ENCODE data around the gene BMP6.

BMP6 gene

DNA sequence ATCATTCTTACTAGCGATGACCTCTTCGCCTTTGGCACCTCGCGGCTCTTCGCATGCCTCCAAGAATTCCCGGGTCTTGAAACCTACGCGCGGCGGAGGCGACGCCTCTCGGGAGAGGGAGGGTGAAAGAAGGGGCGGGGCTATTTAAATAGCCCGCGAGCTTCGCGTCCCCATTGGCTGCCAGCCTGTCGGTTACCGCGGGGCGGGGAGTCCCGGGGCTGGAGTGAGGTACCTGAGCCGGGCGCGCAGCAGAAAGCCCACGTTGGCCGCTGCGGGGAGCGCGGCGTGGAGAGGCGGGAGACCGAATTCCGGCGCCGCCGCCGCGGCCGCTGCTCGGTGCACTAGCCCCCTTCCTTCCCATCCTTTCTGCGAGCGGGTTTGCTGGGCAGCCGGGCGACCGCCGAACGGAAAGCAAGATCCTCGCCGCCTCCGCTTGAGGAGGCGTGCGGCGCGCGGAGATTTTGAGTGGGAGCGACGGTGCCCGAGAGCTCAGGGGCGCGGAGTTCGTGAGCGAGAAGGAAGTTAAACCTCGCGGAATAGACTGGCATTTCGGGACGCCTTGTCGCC is at the start of gene BMP6:
TSS of gene BMP6 (plus strand) at position 251 of the 567 bp plus-strand sequence. CDS start 857 bp downstream, outside the sequence.
- DNase-seq (ENCODE audit: extremely low read depth, low read depth): no peak
- TF ChIP-seq, protein P1, sequence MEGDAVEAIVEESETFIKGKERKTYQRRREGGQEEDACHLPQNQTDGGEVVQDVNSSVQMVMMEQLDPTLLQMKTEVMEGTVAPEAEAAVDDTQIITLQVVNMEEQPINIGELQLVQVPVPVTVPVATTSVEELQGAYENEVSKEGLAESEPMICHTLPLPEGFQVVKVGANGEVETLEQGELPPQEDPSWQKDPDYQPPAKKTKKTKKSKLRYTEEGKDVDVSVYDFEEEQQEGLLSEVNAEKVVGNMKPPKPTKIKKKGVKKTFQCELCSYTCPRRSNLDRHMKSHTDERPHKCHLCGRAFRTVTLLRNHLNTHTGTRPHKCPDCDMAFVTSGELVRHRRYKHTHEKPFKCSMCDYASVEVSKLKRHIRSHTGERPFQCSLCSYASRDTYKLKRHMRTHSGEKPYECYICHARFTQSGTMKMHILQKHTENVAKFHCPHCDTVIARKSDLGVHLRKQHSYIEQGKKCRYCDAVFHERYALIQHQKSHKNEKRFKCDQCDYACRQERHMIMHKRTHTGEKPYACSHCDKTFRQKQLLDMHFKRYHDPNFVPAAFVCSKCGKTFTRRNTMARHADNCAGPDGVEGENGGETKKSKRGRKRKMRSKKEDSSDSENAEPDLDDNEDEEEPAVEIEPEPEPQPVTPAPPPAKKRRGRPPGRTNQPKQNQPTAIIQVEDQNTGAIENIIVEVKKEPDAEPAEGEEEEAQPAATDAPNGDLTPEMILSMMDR (IDR thresholded peaks at IDR 0.05; ENCODE audit: low read depth, low read length, missing control alignments): no peak
- H3K4me3 ChIP-seq (replicated peaks; ENCODE audit: low read depth, low read length): peak within 1 kb of the TSS; percentile 39

DNA sequence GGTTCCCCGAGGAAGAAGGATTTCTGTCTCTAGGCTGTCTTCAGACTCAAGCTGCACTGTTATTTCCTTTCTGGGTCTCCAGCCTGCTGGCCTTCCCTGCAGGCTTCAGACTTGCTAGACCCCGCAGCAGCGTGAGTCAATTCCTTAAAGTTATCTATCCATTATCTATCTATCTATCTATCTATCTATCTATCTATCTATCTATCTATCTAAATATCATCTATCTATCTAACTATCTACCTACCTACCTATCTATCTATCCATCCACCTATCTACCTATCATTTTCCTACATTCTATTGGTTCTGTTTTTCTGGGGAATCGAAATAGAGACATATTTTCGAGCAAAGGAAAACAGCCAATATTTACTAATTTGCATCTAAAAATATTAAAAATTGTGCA is 48.7 kb upstream of the BMP6 start:
- H3K4me3 ChIP-seq (replicated peaks; ENCODE audit: low read depth, low read length): no peak overlapping the region
- TF ChIP-seq, protein P1 (IDR thresholded peaks at IDR 0.05; ENCODE audit: low read depth, low read length, missing control alignments): no peak
- no peak for DNase-seq (ENCODE audit: extremely low read depth, low read depth)

DNA sequence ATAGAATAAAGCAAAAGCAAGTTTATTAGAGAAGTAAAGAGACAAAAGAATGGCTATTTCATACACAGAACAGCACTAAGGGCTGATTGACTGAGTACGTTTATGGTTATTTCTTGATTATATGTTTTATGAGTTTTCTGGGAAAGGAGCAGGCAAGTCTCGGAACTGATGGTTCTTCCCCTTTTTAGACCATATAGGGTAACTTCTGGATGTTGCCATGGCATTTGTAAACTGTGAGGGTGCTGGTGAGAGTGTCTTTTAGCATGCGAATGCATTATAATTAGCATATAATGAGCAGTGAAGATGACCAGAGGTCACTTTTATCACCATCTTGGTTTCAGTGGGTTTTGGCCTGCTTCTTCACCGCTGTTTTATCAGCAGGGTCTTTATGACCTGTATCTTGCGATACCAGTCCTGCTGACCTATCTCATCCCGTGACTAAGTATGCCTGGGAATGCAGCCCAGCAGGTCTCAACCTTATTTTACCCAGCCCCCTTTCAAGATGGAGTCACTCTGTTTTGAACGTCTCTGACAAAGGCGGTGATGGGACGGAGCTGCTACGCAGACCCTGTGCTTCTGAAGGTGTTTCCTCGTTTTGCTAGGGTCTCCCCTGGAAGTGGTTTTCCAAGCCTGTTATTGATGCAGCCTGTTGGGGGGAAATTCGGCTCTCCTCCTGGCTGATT is 45.4 kb upstream of the BMP6 start:
- no peak overlapping the region for H3K4me3 ChIP-seq (replicated peaks; ENCODE audit: low read depth, low read length)
- TF ChIP-seq, protein P1 (IDR thresholded peaks at IDR 0.05; ENCODE audit: low read depth, low read length, missing control alignments): no peak
- DNase-seq (ENCODE audit: extremely low read depth, low read depth): no peak

DNA sequence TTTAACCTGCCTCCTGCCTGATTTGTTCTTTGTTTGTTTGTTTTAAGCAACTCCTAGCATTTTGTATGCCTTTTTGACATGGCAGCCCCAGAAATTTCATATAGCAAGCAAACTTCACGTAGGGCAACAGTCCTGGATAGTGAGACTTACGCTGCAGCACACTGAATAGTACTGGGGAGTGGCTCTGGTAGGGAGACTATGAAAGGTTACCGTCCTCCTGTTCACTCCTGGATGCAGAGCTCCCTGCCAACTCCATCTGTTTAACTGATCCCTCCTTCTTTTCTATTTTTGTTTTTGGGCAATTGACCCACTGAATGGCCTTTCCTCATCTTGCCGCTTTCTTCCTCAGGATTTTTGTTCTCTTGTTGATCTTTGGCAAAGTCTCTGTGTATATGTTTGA is 44.5 kb upstream of the BMP6 start:
- no peak overlapping the region for H3K4me3 ChIP-seq (replicated peaks; ENCODE audit: low read depth, low read length)
- TF ChIP-seq, protein P1 (IDR thresholded peaks at IDR 0.05; ENCODE audit: low read depth, low read length, missing control alignments): no peak
- no peak for DNase-seq (ENCODE audit: extremely low read depth, low read depth)

DNA sequence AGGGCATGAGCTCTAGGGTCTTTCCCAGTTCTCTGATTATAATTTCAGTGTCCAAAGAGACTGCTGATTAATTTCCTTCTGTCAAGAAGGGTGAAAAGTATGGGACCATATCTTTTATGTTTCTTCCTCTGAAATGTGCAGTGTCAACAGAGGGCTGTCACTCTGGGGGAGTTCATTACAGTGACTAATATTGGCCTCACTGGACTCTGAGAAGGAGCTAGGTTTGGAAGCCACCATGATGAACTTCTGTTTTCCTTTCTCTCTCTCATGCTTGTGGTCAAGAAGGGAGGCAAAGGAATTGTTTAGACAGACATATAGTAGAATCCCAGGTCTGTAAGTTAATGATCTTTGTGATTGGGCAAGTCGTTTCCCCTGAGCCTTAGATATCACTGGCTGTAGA is 41.8 kb upstream of the BMP6 start:
- no peak for DNase-seq (ENCODE audit: extremely low read depth, low read depth)
- TF ChIP-seq, protein P1 (IDR thresholded peaks at IDR 0.05; ENCODE audit: low read depth, low read length, missing control alignments): no peak
- H3K4me3 ChIP-seq (replicated peaks; ENCODE audit: low read depth, low read length): no peak overlapping the region

DNA sequence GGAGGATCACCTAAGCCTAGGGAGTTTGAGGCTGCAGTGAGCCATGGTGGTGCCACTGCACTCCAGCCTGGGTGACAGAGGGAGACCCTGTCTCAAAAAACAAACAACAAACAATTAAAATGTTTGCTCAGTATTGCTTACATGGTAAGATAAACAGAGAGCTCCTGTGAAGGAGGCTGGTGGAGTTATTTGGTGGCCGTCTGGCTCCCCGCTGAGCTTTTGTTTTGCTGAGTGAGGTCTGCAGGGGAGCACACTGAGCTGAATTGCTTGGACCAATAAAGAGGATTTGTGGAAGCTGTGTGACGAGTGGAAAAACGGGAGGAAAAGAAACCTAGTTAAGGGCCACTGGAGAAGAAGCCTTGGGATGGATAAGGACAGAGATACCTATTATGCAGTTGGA is 41.1 kb upstream of the BMP6 start:
- no peak for DNase-seq (ENCODE audit: extremely low read depth, low read depth)
- TF ChIP-seq, protein P1 (IDR thresholded peaks at IDR 0.05; ENCODE audit: low read depth, low read length, missing control alignments): no peak
- H3K4me3 ChIP-seq (replicated peaks; ENCODE audit: low read depth, low read length): no peak overlapping the region
